M059J (cell line): ENCODE results near the gene ABCC4. TPM values are rescaled to one million over a fixed set of nuclear protein-coding genes. Genes with fewer than 3 reads are reported as not detected.

Experiments
- DNase-seq: peaks from one replicate; pipeline ENCODE4 v3.0.0-alpha.2; 2012; ENCODE audit warnings: low read depth
- total RNA-seq: library from RNA; depleted of rRNA; stranded (reverse); fragments of >200 nt; shearing (Covaris generic); gene quantifications from 2 replicates; pipeline ENCODE4 v1.2.3, GENCODE V29; 2014

Gene ABCC4
- total RNA-seq, 1 experiment from 2014 or later, result 20.6 TPM

DNA sequence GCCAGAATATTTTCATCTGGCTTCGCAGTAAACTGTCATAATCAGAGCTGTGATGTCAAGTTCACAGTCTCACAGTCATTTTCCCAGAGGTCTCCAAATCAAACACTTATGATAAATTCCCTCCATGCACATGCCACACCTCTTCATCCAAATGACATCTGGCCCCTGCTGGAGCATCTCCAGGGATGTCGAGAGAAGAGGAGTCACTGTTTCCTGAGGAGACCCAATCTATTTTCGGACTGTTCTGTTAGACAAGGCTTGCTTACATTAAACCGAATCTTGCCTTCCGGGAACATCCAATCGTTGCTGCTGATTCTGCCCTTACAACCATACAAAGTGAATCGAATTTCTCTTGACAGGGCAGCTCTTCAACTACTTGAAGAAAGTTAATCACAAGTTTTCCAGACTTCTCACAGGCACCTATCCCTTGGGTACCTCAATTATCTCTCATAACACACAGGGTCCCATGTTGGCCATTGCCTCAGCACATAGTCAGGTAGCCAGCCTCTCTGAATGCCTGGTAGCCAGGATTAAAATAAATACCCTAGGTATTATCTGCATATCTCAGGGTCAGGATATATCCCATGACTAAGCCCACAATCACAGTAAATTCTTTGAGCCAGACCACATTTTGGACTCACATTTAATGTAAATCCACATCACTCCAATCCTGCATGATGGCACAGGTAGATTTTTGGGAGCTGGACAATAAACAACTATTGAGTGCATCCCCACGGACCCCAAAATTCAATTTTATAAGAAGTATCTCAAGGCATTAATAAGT is 182.5 kb downstream of the ABCC4 start:
- DNase-seq, result peak; percentile 28

GRCh38 chr13:95117092-95117491 is 184.2 kb downstream of the ABCC4 start:
- DNase-seq, result peak; percentile 38

- DNase-seq, result no peak
These were observed 185.7 kb downstream of the ABCC4 start for GRCh38 chr13:95115525-95115924.

GRCh38 chr13:95113601-95114000 is 187.7 kb downstream of the ABCC4 start:
- DNase-seq, result no peak

DNA sequence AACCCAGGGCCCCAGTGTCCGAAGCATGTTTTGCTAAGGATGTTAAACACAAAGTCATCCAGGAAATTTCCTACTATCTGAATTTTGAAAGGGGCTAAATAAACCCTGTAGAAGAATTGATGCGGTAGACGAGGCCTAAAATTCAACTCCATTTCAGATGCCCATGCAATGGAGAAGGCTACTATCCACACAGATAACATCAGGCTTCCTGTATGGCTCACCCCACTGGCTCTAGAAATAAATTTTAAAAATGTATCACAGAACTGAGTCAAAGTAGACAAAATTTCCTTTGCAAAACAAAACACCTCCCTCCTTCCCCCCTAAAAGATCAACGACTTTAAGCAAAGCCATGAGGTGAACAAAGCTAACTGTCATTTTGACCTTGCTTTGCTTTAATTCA is 188.4 kb downstream of the ABCC4 start:
- no peak for DNase-seq

GRCh38 chr13:95111608-95112007 is 189.6 kb downstream of the ABCC4 start:
- no peak for DNase-seq

- no peak for DNase-seq
These were observed 194.7 kb downstream of the ABCC4 start for GRCh38 chr13:95106562-95106961.

GRCh38 chr13:95100525-95101433 is 200.5 kb downstream of the ABCC4 start:
- DNase-seq, result peak; percentile 97

DNA sequence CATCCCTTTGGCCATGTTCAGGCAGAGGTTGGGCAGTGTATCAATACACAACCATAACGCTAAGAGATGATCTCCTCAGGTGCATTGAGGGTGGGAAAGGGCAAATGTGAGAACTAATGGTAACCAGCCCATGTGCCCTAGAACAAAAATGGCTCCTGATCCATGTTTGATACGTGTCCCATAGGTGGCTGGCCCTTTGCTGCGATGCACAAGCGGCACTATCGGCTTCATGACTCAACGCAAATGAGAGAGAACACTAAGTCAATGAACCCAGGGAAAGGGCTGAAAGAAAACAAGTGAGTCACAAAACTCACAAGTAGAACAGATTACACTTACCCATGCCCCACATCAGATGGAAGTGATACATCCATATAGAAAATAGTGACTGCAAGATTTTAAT is 201.7 kb downstream of the ABCC4 start:
- peak; percentile 47 for DNase-seq

- no peak for DNase-seq
These were observed 202.3 kb downstream of the ABCC4 start for GRCh38 chr13:95098916-95099315.

DNA sequence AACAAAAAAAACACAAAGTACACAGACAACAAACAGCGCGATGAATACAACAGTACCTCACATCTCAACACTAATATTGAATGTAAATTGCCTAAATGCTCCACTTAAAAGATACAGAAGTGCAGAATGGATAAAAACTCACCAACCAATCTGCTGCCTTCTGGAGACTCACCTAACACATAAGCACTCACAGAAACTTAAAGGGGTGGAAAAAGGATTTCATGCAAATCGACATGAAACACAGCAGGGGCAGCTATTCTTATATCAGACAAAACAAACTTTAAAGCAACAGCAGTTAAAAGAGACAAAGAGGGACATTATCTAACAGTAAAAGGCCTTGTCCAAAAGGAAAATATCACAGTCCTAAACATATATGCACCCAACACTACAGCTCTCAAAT is 209.5 kb downstream of the ABCC4 start:
- no peak for DNase-seq

DNA sequence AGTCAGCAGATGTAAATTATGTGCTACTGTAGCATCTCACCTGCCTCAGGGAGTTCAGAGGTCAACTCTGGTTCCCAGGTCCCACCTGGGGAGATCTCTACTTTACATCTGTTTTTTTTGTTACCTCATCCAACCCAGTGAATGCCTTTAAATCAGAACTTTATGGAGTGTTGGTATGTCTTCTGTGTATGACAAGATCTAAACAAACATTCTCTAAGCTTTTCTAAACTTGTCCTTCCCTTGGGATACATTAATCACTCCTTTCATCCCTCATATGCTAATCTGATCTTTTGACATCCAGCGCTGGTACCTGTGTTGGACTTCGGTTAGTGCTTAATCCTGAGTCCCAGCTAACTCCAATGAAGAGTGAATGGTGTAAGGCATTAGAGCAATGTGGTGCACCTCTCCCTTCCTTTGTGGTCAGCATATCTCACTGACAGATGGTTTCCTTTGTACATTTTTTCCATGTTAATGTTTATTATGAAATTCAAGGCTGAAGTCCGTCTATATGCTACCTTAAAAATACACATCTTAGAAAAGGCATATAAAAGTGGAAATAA is 213.4 kb downstream of the ABCC4 start:
- DNase-seq, result peak; percentile 61

GRCh38 chr13:95086761-95087160 is 214.5 kb downstream of the ABCC4 start:
- DNase-seq, result no peak

- DNase-seq, result peak; percentile 80
These were observed 217.5 kb downstream of the ABCC4 start for GRCh38 chr13:95083758-95084157.

GRCh38 chr13:95083066-95083465 is 218.2 kb downstream of the ABCC4 start:
- no peak for DNase-seq

GRCh38 chr13:95075506-95075905 is 225.7 kb downstream of the ABCC4 start:
- DNase-seq, result peak; percentile 91

DNA sequence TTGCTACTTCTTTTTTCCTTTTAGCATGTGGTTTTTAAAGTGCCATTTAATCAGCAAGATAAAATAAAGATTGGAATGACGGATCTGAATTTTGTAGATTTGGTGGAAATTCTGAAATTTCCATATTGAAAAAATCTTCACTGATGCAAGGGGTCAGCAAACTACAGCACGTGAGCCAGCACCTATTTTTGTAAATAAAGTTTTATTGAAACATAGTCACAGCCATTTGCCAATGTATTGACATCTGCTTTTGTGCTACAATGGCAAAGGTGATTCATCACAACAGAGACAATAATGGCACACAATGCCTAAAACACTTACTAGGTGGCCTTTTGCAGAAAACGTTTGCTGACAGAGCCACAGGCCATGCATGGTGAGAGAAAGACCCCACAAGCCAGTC is 226.4 kb downstream of the ABCC4 start:
- no peak for DNase-seq

GRCh38 chr13:95073747-95074311 is 227.4 kb downstream of the ABCC4 start:
- DNase-seq, result peak; percentile 54

DNA sequence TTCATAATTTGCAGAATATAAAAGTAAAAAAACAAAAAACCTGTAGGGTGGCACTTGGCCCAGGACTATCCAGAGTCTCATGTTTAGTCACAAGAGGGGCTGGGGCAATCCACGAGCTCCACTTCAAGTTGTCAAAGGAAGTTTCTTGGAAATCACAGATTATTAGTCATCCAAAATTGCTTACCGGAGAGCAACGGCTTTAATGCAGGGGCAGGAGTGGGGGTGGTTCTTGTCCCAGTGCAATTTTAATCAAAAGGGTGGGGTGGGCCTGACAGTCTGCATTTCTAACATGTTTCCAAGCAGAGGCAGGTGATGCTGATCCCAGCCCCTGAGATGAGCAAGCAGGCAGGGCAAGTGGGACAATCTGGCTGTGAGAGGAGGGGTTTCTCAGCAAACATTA is 233.9 kb downstream of the ABCC4 start:
- DNase-seq, result peak; percentile 63

DNA sequence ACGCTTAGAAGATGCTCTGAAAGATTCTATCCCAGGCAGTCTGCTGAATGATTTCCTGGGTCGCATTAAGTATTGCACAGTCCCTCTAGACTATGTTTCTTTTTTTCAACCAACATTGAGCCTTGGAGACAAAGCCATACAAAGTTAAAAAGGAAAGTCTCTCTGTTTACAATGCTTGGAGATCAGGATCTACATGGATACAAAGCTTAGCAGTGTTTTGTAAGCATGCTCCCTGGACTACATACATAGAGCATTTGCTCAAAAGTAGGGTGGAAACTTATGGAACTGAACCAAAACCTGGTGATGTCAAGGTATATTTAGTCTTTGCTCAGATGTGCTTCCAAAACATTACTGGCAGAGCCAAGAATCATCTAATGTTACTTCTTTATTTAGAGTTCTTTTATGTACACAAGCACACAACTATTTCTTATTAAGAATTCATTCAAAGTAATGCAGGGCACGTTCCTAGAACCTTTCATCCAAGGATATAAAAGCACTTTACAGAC is 241.2 kb downstream of the ABCC4 start:
- DNase-seq, result no peak

- DNase-seq, result no peak
These were observed 241.9 kb downstream of the ABCC4 start for GRCh38 chr13:95059306-95059705.

DNA sequence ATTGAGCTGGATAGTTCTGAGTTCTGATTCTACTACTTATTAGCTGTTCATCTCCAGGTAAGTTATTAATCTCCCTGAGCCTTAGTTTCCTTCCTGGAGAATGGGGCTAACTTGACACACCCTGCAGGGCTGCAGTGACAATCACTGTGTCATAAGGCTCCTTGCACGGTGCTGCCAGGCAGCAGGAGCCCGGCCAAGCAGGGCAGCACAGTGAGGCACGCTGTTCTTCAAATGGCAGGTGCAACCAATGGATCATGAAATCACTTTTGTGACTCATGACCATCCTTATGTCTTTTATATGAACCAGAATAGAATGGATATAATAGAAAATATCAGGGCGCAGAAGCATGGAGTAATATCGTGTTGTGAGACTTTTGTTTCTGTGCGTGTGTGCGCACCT is 242.6 kb downstream of the ABCC4 start:
- DNase-seq, result no peak
